GM18873 (cell line): ENCODE measurements around the gene HMOX2.
A peak's percentile ranks its signal among the peaks of the same experiment; 100 is the strongest.

ENCODE experiments used
- ATAC-seq: cut with Tn5 transposase; IDR thresholded peaks from one replicate; pipeline ENCODE4 v1.9.1; 2021; ENCODE audit warnings: mild to moderate bottlenecking, moderate library complexity, moderate number of reproducible peaks; ENCODE audit not compliant: unreplicated experiment, low FRiP score

HMOX2 gene

GRCh38 chr16:4475880-4476788, at the start of gene HMOX2:
Gene HMOX2 (plus strand): TSS chr16:4476398. CDS start chr16:4505525, 29,127 bp downstream.
- peak; percentile 73 for ATAC-seq

- no peak for ATAC-seq
Measured at GRCh38 chr16:4426722-4427372, 49.4 kb upstream of the HMOX2 start.

- ATAC-seq, result no peak
Measured at GRCh38 chr16:4428500-4428899, 47.7 kb upstream of the HMOX2 start.

- ATAC-seq, result no peak
Measured at GRCh38 chr16:4431023-4431422, 45.2 kb upstream of the HMOX2 start.

- no peak for ATAC-seq
Measured at GRCh38 chr16:4433228-4433627, 43.0 kb upstream of the HMOX2 start.

- no peak for ATAC-seq
Measured at GRCh38 chr16:4433914-4434787, 42.0 kb upstream of the HMOX2 start.

GRCh38 chr16:4435337-4436067, 40.7 kb upstream of the HMOX2 start:
- ATAC-seq, result no peak

- no peak for ATAC-seq
Measured at GRCh38 chr16:4437366-4437765, 38.8 kb upstream of the HMOX2 start.

- ATAC-seq, result no peak
Measured at GRCh38 chr16:4442371-4442770, 33.8 kb upstream of the HMOX2 start.

- ATAC-seq, result no peak
Measured at GRCh38 chr16:4443271-4443670, 32.9 kb upstream of the HMOX2 start.

- no peak for ATAC-seq
Measured at GRCh38 chr16:4443986-4444385, 32.2 kb upstream of the HMOX2 start.

- ATAC-seq, result no peak
Measured at GRCh38 chr16:4450430-4450829, 25.8 kb upstream of the HMOX2 start.

GRCh38 chr16:4450931-4451519, 25.2 kb upstream of the HMOX2 start:
- no peak for ATAC-seq

- ATAC-seq, result no peak
Measured at GRCh38 chr16:4452674-4453073, 23.5 kb upstream of the HMOX2 start.

GRCh38 chr16:4454623-4455022, 21.6 kb upstream of the HMOX2 start:
- ATAC-seq, result no peak

- no peak for ATAC-seq
Measured at GRCh38 chr16:4455081-4455480, 21.1 kb upstream of the HMOX2 start.

GRCh38 chr16:4455951-4456350, 20.2 kb upstream of the HMOX2 start:
- no peak for ATAC-seq

- ATAC-seq, result no peak
Measured at GRCh38 chr16:4460936-4461249, 15.3 kb upstream of the HMOX2 start.

GRCh38 chr16:4461250-4462085, 14.7 kb upstream of the HMOX2 start:
- no peak for ATAC-seq
